ENCODE measurements around the gene ACKR3. TPM values are rescaled to one million over a fixed set of nuclear protein-coding genes. Genes with fewer than 3 reads are reported as not detected.

ACKR3 gene
- total and polyA plus RNA-seq, 10 of the 15 experiments (the other 5 are each of a cell fraction or from before 2014, with no cell fraction given): 3.0 to 154 (median 6.4) TPM

DNA sequence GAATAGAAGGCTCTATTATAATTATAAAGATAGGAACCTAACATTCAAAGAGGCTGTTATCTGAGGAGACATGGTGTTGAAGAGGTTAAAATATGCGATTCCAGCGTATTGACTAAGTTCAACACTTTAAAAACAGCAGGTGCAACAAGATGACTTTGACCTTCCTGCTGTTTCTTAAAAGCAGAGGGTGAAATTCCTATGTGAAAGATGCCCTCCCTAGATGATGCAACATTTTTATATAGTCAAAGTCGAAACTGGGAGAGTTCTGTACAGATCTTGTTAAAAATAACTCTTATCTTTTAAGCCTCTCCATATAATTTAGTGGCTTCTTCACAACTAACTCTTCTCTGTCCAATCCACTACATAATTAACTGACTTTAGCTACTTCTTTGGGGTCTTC, 4.4 kb upstream of the ACKR3 start:
- H3K4me2 ChIP-seq (ENCODE audit: control insufficient read depth, insufficient read depth): no peak overlapping the region
- H3K27ac ChIP-seq (ENCODE audit: control insufficient read depth, insufficient read depth): no peak overlapping the region
- ChIA-PET RAD21 (ENCODE audit: unreplicated experiment) (interaction anchor here (0.9 to 1.2 kb wide), 2 partner anchors 50 to 52 kb away, joined by 3 to 4 read pairs; no protein-coding TSS in a partner anchor), SMC1A (ENCODE audit: uncharacterized antibody, unreplicated experiment) (interaction anchor here (1.0 to 1.7 kb wide), 4 partner anchors 18 to 52 kb away, joined by 4 to 6 read pairs (median 5); no protein-coding TSS in a partner anchor), CTCF (interaction anchor here (0.6 to 0.7 kb wide), 2 partner anchors 28 to 47 kb away, joined by 3 read pairs; no protein-coding TSS in a partner anchor), POLR2A (no interaction called here)
- in situ Hi-C loops (cut with MboI): loop anchor here (5.0 kb wide), 1 partner anchor 48 kb away; no protein-coding TSS in a partner anchor
- no peak for FAIRE-seq
- H3K79me2 ChIP-seq (ENCODE audit: control insufficient read depth, insufficient read depth, low read length): peaks cover 4% of the 10 kb centered on the region
- H3K27me3 ChIP-seq (replicated peaks in 1 of 2; ENCODE audit: control insufficient read depth in 2 of 2, insufficient read depth in 2 of 2, low read length in 1 of 2): no peaks in the 10 kb centered on the region
- H3K4me1 ChIP-seq (ENCODE audit: control insufficient read depth, insufficient read depth, low read length): peaks cover 15% of the 10 kb centered on the region
- no peaks in the 10 kb centered on the region for H3K36me3 ChIP-seq (ENCODE audit: control insufficient read depth in 2 of 2, insufficient read depth in 2 of 2, low read length in 1 of 2)
- no peaks in the 10 kb centered on the region for H3K9me3 ChIP-seq (replicated peaks; ENCODE audit: control insufficient read depth, insufficient read depth, low read length)
- ATAC-seq: no peak
- DNase-seq (ENCODE audit: low read depth, low spot score): no peak
- no peaks in the 10 kb centered on the region for H4K20me1 ChIP-seq (ENCODE audit: control insufficient read depth, insufficient read depth)
- TF ChIP-seq SIN3A (IDR thresholded peaks at IDR 0.05; ENCODE audit: low read depth, low read length) (no peak), NFYA (IDR thresholded peaks at IDR 0.05; ENCODE audit: borderline replicate concordance, low read depth, low read length) (no peak), TBL1XR1 (IDR thresholded peaks at IDR 0.05; ENCODE audit: low read depth, low read length) (no peak)
- no peak overlapping the region for H3K4me3 ChIP-seq
- intact Hi-C loops (cut with micrococcal nuclease; ENCODE audit: unreplicated experiment): no loop called here
- 62% methylated on average over 3 of the region's 3 CpGs for WGBS (ENCODE audit: insufficient coverage, insufficient replicate concordance, low lambda C conversion rate, missing lambda C conversion rate)
- H3K9ac ChIP-seq (ENCODE audit: control insufficient read depth, insufficient read depth, low read length): no peak overlapping the region
- no peak overlapping the region for H2AFZ ChIP-seq (ENCODE audit: control insufficient read depth, low read depth, low read length)
- no TSS peak for BruUV-seq (replicated peaks)

DNA sequence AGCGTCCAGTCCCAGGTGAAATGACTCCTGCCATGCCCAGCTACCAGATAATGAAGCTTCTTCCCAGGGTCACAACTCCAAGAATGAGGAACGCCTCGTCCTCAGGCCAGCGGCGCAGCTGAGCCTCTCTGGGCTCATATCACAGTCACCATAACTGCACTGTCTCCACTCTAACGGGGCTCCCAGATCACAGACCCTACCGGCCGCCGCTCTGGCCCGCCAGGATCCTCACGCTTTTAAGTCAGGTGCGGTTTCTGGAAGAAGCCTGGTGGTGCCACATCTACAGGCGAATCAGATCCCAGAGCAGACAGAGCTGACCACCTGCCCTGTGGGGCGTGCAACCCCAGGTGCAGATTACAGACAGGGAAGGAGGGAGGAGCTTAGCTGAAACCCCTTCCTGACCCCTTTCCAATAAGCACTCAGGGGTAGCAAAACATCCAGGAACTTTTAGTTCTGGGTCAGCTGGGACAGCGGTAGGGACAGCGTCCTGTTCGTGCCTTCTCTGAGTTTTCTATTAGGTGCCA, 3.7 kb upstream of the ACKR3 start:
- ChIA-PET POLR2A (interaction anchor here (1.5 kb wide), 1 partner anchor 16 kb away, joined by 3 read pairs; no protein-coding TSS in a partner anchor), SMC1A (ENCODE audit: uncharacterized antibody, unreplicated experiment) (interaction anchor here (0.8 to 1.7 kb wide), 6 partner anchors 19 to 53 kb away, joined by 3 to 5 read pairs (median 4); no protein-coding TSS in a partner anchor), RAD21 (ENCODE audit: unreplicated experiment) (interaction anchor here (0.9 to 1.2 kb wide), 2 partner anchors 51 to 53 kb away, joined by 3 to 4 read pairs; no protein-coding TSS in a partner anchor), CTCF (interaction anchor here (1.2 kb wide), 1 partner anchor 53 kb away, joined by 6 read pairs; no protein-coding TSS in a partner anchor)
- no peaks in the 10 kb centered on the region for H3K9me3 ChIP-seq (replicated peaks; ENCODE audit: control insufficient read depth, insufficient read depth, low read length)
- in situ Hi-C loops (cut with MboI) (loop anchor here (5.0 kb wide), 1 partner anchor 49 kb away; no protein-coding TSS in a partner anchor), intact Hi-C loops (cut with micrococcal nuclease; ENCODE audit: unreplicated experiment) (no loop called here)
- no peak for TF ChIP-seq ZNF207 (IDR thresholded peaks at IDR 0.05; ENCODE audit: borderline replicate concordance)
- H4K20me1 ChIP-seq (ENCODE audit: control insufficient read depth, insufficient read depth): no peaks in the 10 kb centered on the region
- H3K9ac ChIP-seq (ENCODE audit: control insufficient read depth, insufficient read depth, low read length): no peak overlapping the region
- no peaks in the 10 kb centered on the region for H3K27me3 ChIP-seq (replicated peaks in 1 of 2; ENCODE audit: control insufficient read depth in 2 of 2, insufficient read depth in 2 of 2, low read length in 1 of 2)
- ATAC-seq (no peak), DNase-seq (ENCODE audit: low read depth, low spot score) (no peak), FAIRE-seq (no peak)
- H2AFZ ChIP-seq (ENCODE audit: control insufficient read depth, low read depth, low read length): no peak overlapping the region
- H3K27ac ChIP-seq (ENCODE audit: control insufficient read depth, insufficient read depth): no peak overlapping the region
- H3K4me2 ChIP-seq (ENCODE audit: control insufficient read depth, insufficient read depth): no peak overlapping the region
- 86% methylated on average over 17 of the region's 17 CpGs for WGBS (ENCODE audit: insufficient coverage, insufficient replicate concordance, low lambda C conversion rate, missing lambda C conversion rate)
- peaks cover 10% of the 10 kb centered on the region for H3K79me2 ChIP-seq (ENCODE audit: control insufficient read depth, insufficient read depth, low read length)
- BruUV-seq (replicated peaks): no TSS peak
- H3K4me3 ChIP-seq: no peak overlapping the region
- peaks cover 18% of the 10 kb centered on the region for H3K4me1 ChIP-seq (ENCODE audit: control insufficient read depth, insufficient read depth, low read length)
- H3K36me3 ChIP-seq (ENCODE audit: control insufficient read depth in 2 of 2, insufficient read depth in 2 of 2, low read length in 1 of 2): no peaks in the 10 kb centered on the region
